ENCODE results near the gene PXMP2. TPM values are rescaled to one million over a fixed set of nuclear protein-coding genes. Genes with fewer than 3 reads are reported as not detected.

PXMP2 gene
- total RNA-seq, 5 donors from 2014 or later (not counting 1 experiment from before 2014, with no cell fraction given): 3.1 to 8.9 (median 6.5) TPM

- no peak overlapping the region for H3K4me3 ChIP-seq (ENCODE audit: control insufficient read depth in 1 of 2, extremely low read depth in 1 of 2, low read length in 1 of 2)
- Mint-ChIP-seq H3K9me3 (no peaks in the 10 kb centered on the region), H3K36me3 (peaks cover 64% of the 10 kb centered on the region), H3K27me3 (no peaks in the 10 kb centered on the region), H3K4me3 (no peak overlapping the region), H3K4me1 (peaks cover 2 to 8% (median 3%) of the 10 kb centered on the region in 3 donors), H3K27ac (no peak overlapping the region)
- peaks cover 27 to 81% of the 10 kb centered on the region in 2 donors for H3K36me3 ChIP-seq (ENCODE audit: control insufficient read depth in 2 of 2, extremely low read depth in 1 of 2, insufficient read depth in 1 of 2, low read length in 1 of 2)
- ChIA-PET CTCF (no interaction called here), POLR2A (no interaction called here)
- H3K27me3 ChIP-seq (replicated peaks in 1 of 2; ENCODE audit: control insufficient read depth in 2 of 2, extremely low read depth in 1 of 2, insufficient read depth in 2 of 2, low read length in 1 of 2): no peaks in the 10 kb centered on the region
- H3K27ac ChIP-seq (ENCODE audit: low read length): no peak overlapping the region
- DNase-seq: no peak
- 90% methylated on average over 7 of the region's 10 CpGs for WGBS (ENCODE audit: insufficient coverage)
- no peak for ATAC-seq (replicated peaks in 1 of 4)
- no peaks in the 10 kb centered on the region for H3K4me1 ChIP-seq (ENCODE audit: control insufficient read depth in 1 of 2, extremely low read depth in 1 of 2, insufficient read depth in 2 of 2, low read length in 2 of 2)
- H3K9me3 ChIP-seq: no peaks in the 10 kb centered on the region
Observed at GRCh38 chr12:132734206-132734605, 46.8 kb downstream of the PXMP2 start.

- H3K4me1 Mint-ChIP-seq: peaks cover 0 to 8% (median 3%) of the 10 kb centered on the region in 3 donors
- no peak overlapping the region for H3K27ac Mint-ChIP-seq
- Histone ChIP-seq H3K4me1 (ENCODE audit: control insufficient read depth in 1 of 2, extremely low read depth in 1 of 2, insufficient read depth in 2 of 2, low read length in 2 of 2) (no peaks in the 10 kb centered on the region), H3K4me3 (ENCODE audit: control insufficient read depth in 1 of 2, extremely low read depth in 1 of 2, low read length in 1 of 2) (no peak overlapping the region), H3K27ac (ENCODE audit: low read length) (no peak overlapping the region), H3K9me3 (no peaks in the 10 kb centered on the region), H3K36me3 (ENCODE audit: control insufficient read depth in 2 of 2, extremely low read depth in 1 of 2, insufficient read depth in 1 of 2, low read length in 1 of 2) (peaks cover 24 to 88% of the 10 kb centered on the region in 2 donors), H3K27me3 (replicated peaks in 1 of 2; ENCODE audit: control insufficient read depth in 2 of 2, extremely low read depth in 1 of 2, insufficient read depth in 2 of 2, low read length in 1 of 2) (no peaks in the 10 kb centered on the region)
- POLR2A ChIA-PET: interaction anchor here in 1 of 2 donors (0.6 kb wide), 1 partner anchor 12 kb away, joined by 3 read pairs; no protein-coding TSS in a partner anchor
- no peak for DNase-seq
- peaks cover 64% of the 10 kb centered on the region for H3K36me3 Mint-ChIP-seq
- CTCF ChIA-PET: no interaction called here
- no peak overlapping the region for H3K4me3 Mint-ChIP-seq
- no peaks in the 10 kb centered on the region for H3K9me3 Mint-ChIP-seq
- ATAC-seq (replicated peaks in 1 of 4): no peak
- 97% methylated on average over 19 of the region's 20 CpGs for WGBS (ENCODE audit: insufficient coverage)
- no peaks in the 10 kb centered on the region for H3K27me3 Mint-ChIP-seq
Observed at GRCh38 chr12:132735496-132735895, 48.1 kb downstream of the PXMP2 start.

- Mint-ChIP-seq H3K9me3 (no peaks in the 10 kb centered on the region), H3K36me3 (peaks cover 61% of the 10 kb centered on the region), H3K4me1 (peaks cover 0 to 8% (median 3%) of the 10 kb centered on the region in 3 donors), H3K4me3 (no peak overlapping the region), H3K27me3 (no peaks in the 10 kb centered on the region), H3K27ac (no peak overlapping the region)
- ChIA-PET POLR2A (interaction anchor here in 1 of 2 donors (0.6 kb wide), 1 partner anchor 11 kb away, joined by 3 read pairs; no protein-coding TSS in a partner anchor), CTCF (no interaction called here)
- Histone ChIP-seq H3K27me3 (replicated peaks in 1 of 2; ENCODE audit: control insufficient read depth in 2 of 2, extremely low read depth in 1 of 2, insufficient read depth in 2 of 2, low read length in 1 of 2) (no peaks in the 10 kb centered on the region), H3K4me1 (ENCODE audit: control insufficient read depth in 1 of 2, extremely low read depth in 1 of 2, insufficient read depth in 2 of 2, low read length in 2 of 2) (no peaks in the 10 kb centered on the region), H3K4me3 (ENCODE audit: control insufficient read depth in 1 of 2, extremely low read depth in 1 of 2, low read length in 1 of 2) (no peak overlapping the region), H3K36me3 (ENCODE audit: control insufficient read depth in 2 of 2, extremely low read depth in 1 of 2, insufficient read depth in 1 of 2, low read length in 1 of 2) (peaks cover 21 to 89% of the 10 kb centered on the region in 2 donors), H3K9me3 (no peaks in the 10 kb centered on the region), H3K27ac (ENCODE audit: low read length) (no peak overlapping the region)
- WGBS (ENCODE audit: insufficient coverage): 96% methylated on average over 7 of the region's 12 CpGs
- DNase-seq (no peak), ATAC-seq (replicated peaks in 1 of 4) (no peak)
Observed at GRCh38 chr12:132736378-132736777, 49.0 kb downstream of the PXMP2 start.

- Mint-ChIP-seq H3K9me3 (no peaks in the 10 kb centered on the region), H3K4me1 (peaks cover 2 to 5% (median 2%) of the 10 kb centered on the region in 3 donors), H3K36me3 (peaks cover 59% of the 10 kb centered on the region), H3K27ac (no peak overlapping the region), H3K4me3 (no peak overlapping the region), H3K27me3 (no peaks in the 10 kb centered on the region)
- no peak for DNase-seq
- no peak for ATAC-seq (replicated peaks in 1 of 4)
- ChIA-PET CTCF (interaction anchor here in 1 of 2 donors (0.6 kb wide), 1 partner anchor 15 kb away, joined by 3 read pairs; no protein-coding TSS in a partner anchor), POLR2A (no interaction called here)
- Histone ChIP-seq H3K27ac (ENCODE audit: low read length) (no peak overlapping the region), H3K4me3 (ENCODE audit: control insufficient read depth in 1 of 2, extremely low read depth in 1 of 2, low read length in 1 of 2) (no peak overlapping the region), H3K9me3 (no peaks in the 10 kb centered on the region), H3K4me1 (ENCODE audit: control insufficient read depth in 1 of 2, extremely low read depth in 1 of 2, insufficient read depth in 2 of 2, low read length in 2 of 2) (no peaks in the 10 kb centered on the region), H3K27me3 (replicated peaks in 1 of 2; ENCODE audit: control insufficient read depth in 2 of 2, extremely low read depth in 1 of 2, insufficient read depth in 2 of 2, low read length in 1 of 2) (no peaks in the 10 kb centered on the region), H3K36me3 (ENCODE audit: control insufficient read depth in 2 of 2, extremely low read depth in 1 of 2, insufficient read depth in 1 of 2, low read length in 1 of 2) (peaks cover 17 to 89% of the 10 kb centered on the region in 2 donors)
- 98% methylated on average over 14 of the region's 15 CpGs for WGBS (ENCODE audit: insufficient coverage)
Observed at GRCh38 chr12:132736913-132737312, 49.5 kb downstream of the PXMP2 start.

GRCh38 chr12:132739600-132740312 is 52.4 kb downstream of the PXMP2 start:
- Histone ChIP-seq H3K4me1 (ENCODE audit: control insufficient read depth in 1 of 2, extremely low read depth in 1 of 2, insufficient read depth in 2 of 2, low read length in 2 of 2) (no peaks in the 10 kb centered on the region), H3K36me3 (ENCODE audit: control insufficient read depth in 2 of 2, extremely low read depth in 1 of 2, insufficient read depth in 1 of 2, low read length in 1 of 2) (peaks cover 22 to 92% of the 10 kb centered on the region in 2 donors), H3K27me3 (replicated peaks in 1 of 2; ENCODE audit: control insufficient read depth in 2 of 2, extremely low read depth in 1 of 2, insufficient read depth in 2 of 2, low read length in 1 of 2) (no peaks in the 10 kb centered on the region), H3K9me3 (no peaks in the 10 kb centered on the region), H3K27ac (ENCODE audit: low read length) (no peak overlapping the region), H3K4me3 (ENCODE audit: control insufficient read depth in 1 of 2, extremely low read depth in 1 of 2, low read length in 1 of 2) (no peak overlapping the region)
- Mint-ChIP-seq H3K36me3 (peaks cover 53% of the 10 kb centered on the region), H3K9me3 (no peaks in the 10 kb centered on the region), H3K27ac (peak overlapping the region in 1 of 2 donors; percentile 39), H3K4me1 (peaks cover 9 to 12% (median 12%) of the 10 kb centered on the region in 3 donors), H3K4me3 (no peak overlapping the region), H3K27me3 (no peaks in the 10 kb centered on the region)
- POLR2A ChIA-PET: no interaction called here
- no peak for DNase-seq
- ATAC-seq (replicated peaks in 1 of 4): no peak
- CTCF ChIA-PET: no interaction called here
- WGBS (ENCODE audit: insufficient coverage): 94% methylated on average over 12 of the region's 19 CpGs

GRCh38 chr12:132740313-132740646 is 52.9 kb downstream of the PXMP2 start:
- CTCF ChIA-PET: no interaction called here
- whole genome bisulfite sequencing (ENCODE audit: insufficient coverage): 97% methylated on average over 5 of the region's 6 CpGs

More at GRCh38 chr12:132740313-132740646, 52.9 kb downstream of the PXMP2 start:
- H3K27me3 Mint-ChIP-seq: no peaks in the 10 kb centered on the region
- no peak overlapping the region for H3K27ac Mint-ChIP-seq
- DNase-seq (no peak), ATAC-seq (replicated peaks in 1 of 4) (no peak)
- POLR2A ChIA-PET: no interaction called here
- peaks cover 9 to 12% (median 12%) of the 10 kb centered on the region in 3 donors for H3K4me1 Mint-ChIP-seq
- Histone ChIP-seq H3K27me3 (replicated peaks in 1 of 2; ENCODE audit: control insufficient read depth in 2 of 2, extremely low read depth in 1 of 2, insufficient read depth in 2 of 2, low read length in 1 of 2) (no peaks in the 10 kb centered on the region), H3K9me3 (no peaks in the 10 kb centered on the region), H3K4me3 (ENCODE audit: control insufficient read depth in 1 of 2, extremely low read depth in 1 of 2, low read length in 1 of 2) (no peak overlapping the region), H3K4me1 (ENCODE audit: control insufficient read depth in 1 of 2, extremely low read depth in 1 of 2, insufficient read depth in 2 of 2, low read length in 2 of 2) (no peaks in the 10 kb centered on the region), H3K27ac (ENCODE audit: low read length) (no peak overlapping the region), H3K36me3 (ENCODE audit: control insufficient read depth in 2 of 2, extremely low read depth in 1 of 2, insufficient read depth in 1 of 2, low read length in 1 of 2) (peaks cover 21 to 92% of the 10 kb centered on the region in 2 donors)
- H3K4me3 Mint-ChIP-seq: no peak overlapping the region
- H3K36me3 Mint-ChIP-seq: peaks cover 54% of the 10 kb centered on the region
- no peaks in the 10 kb centered on the region for H3K9me3 Mint-ChIP-seq

Measured in T-cell (primary cell).